ENCODE data around the gene TLE5. TPM values are rescaled to one million over a fixed set of nuclear protein-coding genes. Genes with fewer than 3 reads are reported as not detected.

TLE5 gene
- total and polyA plus RNA-seq, 9 of the 15 experiments (the other 6 are each of a cell fraction or from before 2014, with no cell fraction given): 2.0 to 347 (median 235) TPM

- TF ChIP-seq ZNF592 (IDR thresholded peaks at IDR 0.05) (0 out of 2 replicates have a peak, but pooled peaks have one; percentile 38), ADNP (tag; IDR thresholded peaks at IDR 0.05) (no peak), HDAC3 (IDR thresholded peaks at IDR 0.05; ENCODE audit: borderline replicate concordance, partially characterized antibody) (no peak), E2F6 (IDR thresholded peaks at IDR 0.05; ENCODE audit: borderline replicate concordance in 1 of 2, extremely low read depth in 1 of 2, insufficient read depth in 1 of 2, insufficient read length in 1 of 2, low read depth in 1 of 2, low read length in 1 of 2, poor library complexity in 1 of 2, severe bottlenecking in 1 of 2) (peak in 1 of 2 experiments; percentile 54)
Observed at GRCh38 chr19:3065675-3066357, 3.5 kb upstream of the TLE5 start (continued).

All from K562 (cell line).